Endothelial cell (in vitro differentiated cells): ENCODE data around the gene ATP6V0B. TPM values are rescaled to one million over a fixed set of nuclear protein-coding genes. Genes with fewer than 3 reads are reported as not detected.
A peak's percentile ranks its signal among the peaks of the same experiment; 100 is the strongest.

Experiments used
- DNase-seq: peaks from one replicate; pipeline ENCODE4 v3.0.0; 2021; ENCODE audit warnings: low spot score
- H3K27ac Mint-ChIP-seq: one replicate; pipeline ENCODE4 v1.8.0; 2021; ENCODE audit warnings: mixed read lengths, inconsistent platforms; ENCODE audit not compliant: unreplicated experiment
- H3K27me3 Mint-ChIP-seq: one replicate; pipeline ENCODE4 v1.8.0; 2021; ENCODE audit warnings: mild to moderate bottlenecking, moderate library complexity, mixed read lengths, inconsistent platforms; ENCODE audit not compliant: unreplicated experiment
- H3K36me3 Mint-ChIP-seq: one replicate; pipeline ENCODE4 v1.8.0; 2021; ENCODE audit warnings: mild to moderate bottlenecking, low read depth, mixed read lengths, inconsistent platforms; ENCODE audit not compliant: unreplicated experiment
- H3K4me1 Mint-ChIP-seq: one replicate; pipeline ENCODE4 v1.8.0; 2021; ENCODE audit warnings: mild to moderate bottlenecking, mixed read lengths, inconsistent platforms; ENCODE audit not compliant: unreplicated experiment
- H3K4me3 Mint-ChIP-seq: one replicate; pipeline ENCODE4 v1.8.0; 2021; ENCODE audit warnings: mild to moderate bottlenecking, mixed read lengths, inconsistent platforms; ENCODE audit not compliant: unreplicated experiment
- H3K9me3 Mint-ChIP-seq: one replicate; pipeline ENCODE4 v1.8.0; 2021; ENCODE audit warnings: mixed read lengths, inconsistent platforms; ENCODE audit not compliant: unreplicated experiment
- total RNA-seq: library from RNA; stranded (reverse); fragmentation: NEBNext Ultra II Directional; extraction: Animal tissue kit (Norgen Biotek cat#: 25700); gene quantifications from one replicate; pipeline ENCODE4 v1.2.1, GENCODE V29; 2021; ENCODE audit not compliant: unreplicated experiment
- TF ChIP-seq, protein P1 (sequence below): fragments of 200-600 bp; sonication (generic); IDR thresholded peaks from one replicate; pipeline ENCODE4 v1.5.0; 2021; ENCODE audit warnings: antibody characterized with exemption; ENCODE audit not compliant: unreplicated experiment

ATP6V0B gene
- total RNA-seq, 1 donor from 2014 or later: 94.5 TPM

GRCh38 chr1:43957407-43958040 lies 17.2 kb upstream of the ATP6V0B start:
- Mint-ChIP-seq H3K4me3 (peak overlapping the region; percentile 21), H3K9me3 (no peaks in the 10 kb centered on the region), H3K27ac (no peak overlapping the region), H3K27me3 (peaks cover 2% of the 10 kb centered on the region), H3K4me1 (peaks cover 3% of the 10 kb centered on the region), H3K36me3 (peaks cover 32% of the 10 kb centered on the region)
- TF ChIP-seq, protein P1, sequence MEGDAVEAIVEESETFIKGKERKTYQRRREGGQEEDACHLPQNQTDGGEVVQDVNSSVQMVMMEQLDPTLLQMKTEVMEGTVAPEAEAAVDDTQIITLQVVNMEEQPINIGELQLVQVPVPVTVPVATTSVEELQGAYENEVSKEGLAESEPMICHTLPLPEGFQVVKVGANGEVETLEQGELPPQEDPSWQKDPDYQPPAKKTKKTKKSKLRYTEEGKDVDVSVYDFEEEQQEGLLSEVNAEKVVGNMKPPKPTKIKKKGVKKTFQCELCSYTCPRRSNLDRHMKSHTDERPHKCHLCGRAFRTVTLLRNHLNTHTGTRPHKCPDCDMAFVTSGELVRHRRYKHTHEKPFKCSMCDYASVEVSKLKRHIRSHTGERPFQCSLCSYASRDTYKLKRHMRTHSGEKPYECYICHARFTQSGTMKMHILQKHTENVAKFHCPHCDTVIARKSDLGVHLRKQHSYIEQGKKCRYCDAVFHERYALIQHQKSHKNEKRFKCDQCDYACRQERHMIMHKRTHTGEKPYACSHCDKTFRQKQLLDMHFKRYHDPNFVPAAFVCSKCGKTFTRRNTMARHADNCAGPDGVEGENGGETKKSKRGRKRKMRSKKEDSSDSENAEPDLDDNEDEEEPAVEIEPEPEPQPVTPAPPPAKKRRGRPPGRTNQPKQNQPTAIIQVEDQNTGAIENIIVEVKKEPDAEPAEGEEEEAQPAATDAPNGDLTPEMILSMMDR: no peak
- no peak for DNase-seq

- Mint-ChIP-seq H3K4me1 (peaks cover under 1% of the 10 kb centered on the region), H3K9me3 (no peaks in the 10 kb centered on the region), H3K27ac (no peak overlapping the region), H3K4me3 (peak overlapping the region; percentile 57), H3K36me3 (peaks cover 36% of the 10 kb centered on the region), H3K27me3 (peaks cover 2% of the 10 kb centered on the region)
- TF ChIP-seq, protein P1: no peak
- no peak for DNase-seq
These were observed 16.2 kb upstream of the ATP6V0B start for GRCh38 chr1:43958351-43959255.

DNA sequence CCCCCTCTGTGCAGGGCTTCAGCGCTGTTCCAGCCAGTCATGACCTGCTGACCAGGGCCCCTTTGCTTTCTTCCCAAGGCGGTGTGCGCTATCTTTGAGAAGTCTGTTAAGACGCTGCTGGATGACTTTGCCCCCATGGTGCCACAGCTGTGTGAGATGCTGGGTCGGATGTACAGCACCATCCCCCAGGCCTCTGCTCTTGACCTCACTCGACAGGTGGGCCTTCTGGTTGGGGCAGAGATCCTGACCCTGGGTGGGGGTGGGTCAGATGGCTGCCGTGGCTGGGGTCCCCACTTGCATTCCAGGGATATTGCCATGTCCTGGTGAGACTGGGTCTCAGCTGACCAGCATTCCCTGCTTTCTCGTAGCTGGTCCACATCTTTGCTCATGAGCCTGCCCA lies 14.0 kb upstream of the ATP6V0B start:
- Mint-ChIP-seq H3K4me1 (no peaks in the 10 kb centered on the region), H3K9me3 (no peaks in the 10 kb centered on the region), H3K4me3 (peak overlapping the region; percentile 68), H3K36me3 (peaks cover 36% of the 10 kb centered on the region), H3K27me3 (peaks cover 2% of the 10 kb centered on the region), H3K27ac (no peak overlapping the region)
- no peak for DNase-seq
- TF ChIP-seq, protein P1: no peak

- no peak overlapping the region for H3K27ac Mint-ChIP-seq
- H3K27me3 Mint-ChIP-seq: peaks cover 2% of the 10 kb centered on the region
- TF ChIP-seq, protein P1: no peak
- DNase-seq: no peak
- H3K36me3 Mint-ChIP-seq: peaks cover 37% of the 10 kb centered on the region
- no peaks in the 10 kb centered on the region for H3K9me3 Mint-ChIP-seq
- H3K4me3 Mint-ChIP-seq: no peak overlapping the region
- H3K4me1 Mint-ChIP-seq: no peaks in the 10 kb centered on the region
These were observed 13.1 kb upstream of the ATP6V0B start for GRCh38 chr1:43961692-43962091.

DNA sequence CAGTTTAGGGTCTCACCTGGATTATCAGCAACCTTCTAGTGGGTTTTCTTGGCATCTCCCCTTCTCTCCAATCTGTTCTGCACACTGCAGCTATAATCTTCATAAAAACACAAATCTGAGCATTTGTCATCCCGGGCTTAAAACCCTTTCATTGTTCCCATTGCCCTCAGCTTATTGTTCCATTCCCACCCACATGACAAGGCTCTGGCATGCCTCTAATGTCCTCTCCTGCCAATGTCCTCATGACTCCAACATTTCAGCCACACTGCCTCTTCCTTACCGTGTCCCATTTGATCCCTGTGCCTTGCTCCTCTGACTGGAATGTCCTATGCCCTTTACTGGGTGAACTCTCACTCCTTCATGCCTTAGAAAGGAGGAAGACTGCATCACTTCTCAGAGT lies 12.4 kb upstream of the ATP6V0B start:
- Mint-ChIP-seq H3K4me3 (peak overlapping the region; percentile 32), H3K9me3 (no peaks in the 10 kb centered on the region), H3K27ac (peak overlapping the region; percentile 17), H3K27me3 (peaks cover 2% of the 10 kb centered on the region), H3K4me1 (no peaks in the 10 kb centered on the region), H3K36me3 (peaks cover 34% of the 10 kb centered on the region)
- TF ChIP-seq, protein P1: no peak
- DNase-seq: no peak
